Fibroblast of lung (primary cell): ENCODE measurements around the gene PPP2R2D. TPM values are rescaled to one million over a fixed set of nuclear protein-coding genes. Genes with fewer than 3 reads are reported as not detected.

ENCODE experiments used
- DNase-seq, 2 donors: peaks; one replicate each; pipeline versions ENCODE4 v3.0.0 to v3.0.0-alpha.2; 2010; ENCODE audit warnings: low read depth in 2 of 2
- H2AFZ ChIP-seq: 2 replicates; pipeline ENCODE4 v1.5.1; 2012; ENCODE audit warnings: low read length, control low read depth, inconsistent platforms
- H3K27ac ChIP-seq: 2 replicates; pipeline ENCODE4 v1.5.1; 2011; ENCODE audit warnings: low read length, control low read depth; ENCODE audit not compliant: insufficient read depth
- H3K27me3 ChIP-seq: 2 replicates; pipeline ENCODE4 v1.5.1; 2011; ENCODE audit warnings: mild to moderate bottlenecking, low read length; ENCODE audit not compliant: control insufficient read depth, insufficient read depth
- H3K36me3 ChIP-seq: 2 replicates; pipeline ENCODE4 v1.5.1; 2011; ENCODE audit warnings: low read length; ENCODE audit not compliant: control insufficient read depth, insufficient read depth
- H3K4me1 ChIP-seq: 2 replicates; pipeline ENCODE4 v1.5.1; 2011; ENCODE audit warnings: low read length; ENCODE audit not compliant: control insufficient read depth, insufficient read depth; ENCODE audit errors: extremely low read depth
- H3K4me2 ChIP-seq: 2 replicates; pipeline ENCODE4 v1.5.1; 2011; ENCODE audit warnings: low read length, control low read depth; ENCODE audit not compliant: insufficient read depth; ENCODE audit errors: extremely low read depth
- H3K4me3 ChIP-seq, 4 experiments: fragments of 200-600 bp in 1 of 4; sonication (generic) in 1 of 4; replicated peaks in 1 of 4; 2 replicates each; pipeline ENCODE4 v1.5.1; 2011 to 2016; ENCODE audit warnings: low read length in 4 of 4, low read depth in 3 of 4, mild to moderate bottlenecking in 3 of 4, control low read depth in 2 of 4, inconsistent platforms in 1 of 4, mixed read lengths in 1 of 4; ENCODE audit not compliant: insufficient read depth in 1 of 4; ENCODE audit errors: control extremely low read depth in 1 of 4
- H3K79me2 ChIP-seq: 2 replicates; pipeline ENCODE4 v1.5.1; 2012; ENCODE audit warnings: mild to moderate bottlenecking, low read length, inconsistent platforms; ENCODE audit not compliant: control insufficient read depth, insufficient read depth
- H3K9ac ChIP-seq: 2 replicates; pipeline ENCODE4 v1.5.1; 2011; ENCODE audit warnings: mild to moderate bottlenecking, low read length, control low read depth; ENCODE audit not compliant: insufficient read depth
- H3K9me3 ChIP-seq: 2 replicates; pipeline ENCODE4 v1.5.1; 2012; ENCODE audit warnings: low read depth, low read length; ENCODE audit not compliant: control insufficient read depth, insufficient read depth
- H4K20me1 ChIP-seq: 2 replicates; pipeline ENCODE4 v1.5.1; 2011; ENCODE audit warnings: low read length; ENCODE audit not compliant: control insufficient read depth, insufficient read depth; ENCODE audit errors: extremely low read depth
- EZH2 ChIP-seq: IDR thresholded peaks from 2 replicates; pipeline ENCODE4 v1.5.1; 2012; ENCODE audit warnings: low read length, control low read depth, mild to moderate bottlenecking; ENCODE audit errors: missing control alignments
- polyA plus RNA-seq, 2 donors: library from polyadenylated mRNA; depleted of rRNA in 1 of 2; stranded (reverse) in 1 of 2; unstranded in 1 of 2; fragments of >200 nt; gene quantifications; 2 replicates each; pipeline ENCODE4 v1.2.1, GENCODE V29; 2011 to 2012; ENCODE audit warnings: missing spikeins in 1 of 2
- total RNA-seq: library from RNA; depleted of rRNA; stranded (reverse); fragments of >200 nt; gene quantifications from 2 replicates; pipeline ENCODE4 v1.2.1, GENCODE V29; 2014
- TF ChIP-seq, protein P1 (sequence below), 2 donors: IDR thresholded peaks in 1 of 2; conservative IDR thresholded peaks in 1 of 2; 1 replicate in 1 of 2; 2 replicates in 1 of 2; pipeline ENCODE4 v1.5.1; 2011 to 2012; ENCODE audit warnings: low read length in 2 of 2, control low read depth in 1 of 2, inconsistent platforms in 1 of 2, low read depth in 1 of 2, mild to moderate bottlenecking in 1 of 2

PPP2R2D gene
- total and polyA plus RNA-seq, 2 donors (not counting 1 experiment from before 2014, with no cell fraction given): 23.3 to 25.4 TPM

GRCh38 chr10:131868436-131868835 is 32.4 kb upstream of the PPP2R2D start:
- H3K36me3 ChIP-seq: no peaks in the 10 kb centered on the region
- no peak for TF ChIP-seq EZH2
- TF ChIP-seq, protein P1, sequence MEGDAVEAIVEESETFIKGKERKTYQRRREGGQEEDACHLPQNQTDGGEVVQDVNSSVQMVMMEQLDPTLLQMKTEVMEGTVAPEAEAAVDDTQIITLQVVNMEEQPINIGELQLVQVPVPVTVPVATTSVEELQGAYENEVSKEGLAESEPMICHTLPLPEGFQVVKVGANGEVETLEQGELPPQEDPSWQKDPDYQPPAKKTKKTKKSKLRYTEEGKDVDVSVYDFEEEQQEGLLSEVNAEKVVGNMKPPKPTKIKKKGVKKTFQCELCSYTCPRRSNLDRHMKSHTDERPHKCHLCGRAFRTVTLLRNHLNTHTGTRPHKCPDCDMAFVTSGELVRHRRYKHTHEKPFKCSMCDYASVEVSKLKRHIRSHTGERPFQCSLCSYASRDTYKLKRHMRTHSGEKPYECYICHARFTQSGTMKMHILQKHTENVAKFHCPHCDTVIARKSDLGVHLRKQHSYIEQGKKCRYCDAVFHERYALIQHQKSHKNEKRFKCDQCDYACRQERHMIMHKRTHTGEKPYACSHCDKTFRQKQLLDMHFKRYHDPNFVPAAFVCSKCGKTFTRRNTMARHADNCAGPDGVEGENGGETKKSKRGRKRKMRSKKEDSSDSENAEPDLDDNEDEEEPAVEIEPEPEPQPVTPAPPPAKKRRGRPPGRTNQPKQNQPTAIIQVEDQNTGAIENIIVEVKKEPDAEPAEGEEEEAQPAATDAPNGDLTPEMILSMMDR (conservative IDR thresholded peaks at IDR 0.05 in 1 of 2, IDR thresholded peaks at IDR 0.05 in 1 of 2; ENCODE audit: low read depth in 1 of 2, low read length in 2 of 2): no peak
- H4K20me1 ChIP-seq: no peaks in the 10 kb centered on the region
- no peaks in the 10 kb centered on the region for H3K4me1 ChIP-seq
- no peaks in the 10 kb centered on the region for H3K79me2 ChIP-seq
- DNase-seq: no peak
- H3K27me3 ChIP-seq: no peaks in the 10 kb centered on the region
- H2AFZ ChIP-seq: no peak overlapping the region
- no peaks in the 10 kb centered on the region for H3K9me3 ChIP-seq
- no peak overlapping the region for H3K4me2 ChIP-seq
- no peak overlapping the region for H3K27ac ChIP-seq
- no peak overlapping the region for H3K4me3 ChIP-seq
- H3K9ac ChIP-seq: no peak overlapping the region

DNA sequence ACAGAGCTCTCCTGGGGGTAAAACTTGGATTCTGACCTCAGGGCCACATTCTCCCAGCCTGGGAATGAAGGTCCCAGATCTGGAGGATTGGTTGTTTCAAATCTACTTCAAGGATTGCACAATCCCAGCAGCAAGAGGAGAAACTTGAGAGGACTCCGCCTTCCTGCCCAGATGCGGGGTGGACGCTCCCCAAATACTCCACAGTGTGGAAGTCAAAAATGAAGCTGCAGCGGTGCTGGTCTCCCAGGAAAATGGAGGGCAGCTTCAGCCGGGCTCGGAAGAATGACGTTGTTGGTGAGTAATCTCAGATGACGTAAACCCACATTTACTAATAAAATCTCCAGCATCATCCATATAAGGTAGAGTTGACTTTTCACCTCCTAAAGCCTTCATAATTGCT is 31.5 kb upstream of the PPP2R2D start:
- H3K9ac ChIP-seq: no peak overlapping the region
- no peaks in the 10 kb centered on the region for H3K79me2 ChIP-seq
- no peaks in the 10 kb centered on the region for H3K4me1 ChIP-seq
- TF ChIP-seq, protein P1 (conservative IDR thresholded peaks at IDR 0.05 in 1 of 2, IDR thresholded peaks at IDR 0.05 in 1 of 2; ENCODE audit: low read depth in 1 of 2, low read length in 2 of 2): no peak
- no peak for TF ChIP-seq EZH2
- H3K36me3 ChIP-seq: no peaks in the 10 kb centered on the region
- no peak overlapping the region for H2AFZ ChIP-seq
- no peaks in the 10 kb centered on the region for H3K27me3 ChIP-seq
- H3K9me3 ChIP-seq: no peaks in the 10 kb centered on the region
- H3K27ac ChIP-seq: no peak overlapping the region
- H4K20me1 ChIP-seq: no peaks in the 10 kb centered on the region
- H3K4me2 ChIP-seq: no peak overlapping the region
- DNase-seq: no peak
- no peak overlapping the region for H3K4me3 ChIP-seq

DNA sequence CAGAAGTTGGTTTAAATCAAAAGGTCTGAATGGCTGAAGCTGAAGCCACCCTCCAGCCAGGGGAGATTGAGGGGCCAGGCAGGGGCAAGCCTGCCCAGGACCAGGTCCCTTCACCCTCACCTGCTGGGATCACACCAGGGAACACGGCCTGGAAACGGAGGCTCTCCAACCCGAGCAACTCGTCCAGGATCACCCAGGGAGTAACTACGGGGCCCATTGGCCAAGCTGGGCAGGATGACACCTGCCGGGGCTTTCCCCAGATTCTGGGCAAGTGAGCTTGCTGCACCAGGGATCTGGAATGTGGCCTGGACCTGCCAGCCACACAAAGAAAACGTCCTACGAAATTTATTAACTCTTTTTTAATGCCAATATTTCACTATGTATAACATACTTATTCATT is 30.4 kb upstream of the PPP2R2D start:
- no peaks in the 10 kb centered on the region for H3K27me3 ChIP-seq
- no peaks in the 10 kb centered on the region for H4K20me1 ChIP-seq
- no peak overlapping the region for H3K9ac ChIP-seq
- no peak overlapping the region for H3K27ac ChIP-seq
- TF ChIP-seq, protein P1 (conservative IDR thresholded peaks at IDR 0.05 in 1 of 2, IDR thresholded peaks at IDR 0.05 in 1 of 2; ENCODE audit: low read depth in 1 of 2, low read length in 2 of 2): no peak
- no peak for TF ChIP-seq EZH2
- no peaks in the 10 kb centered on the region for H3K9me3 ChIP-seq
- no peak overlapping the region for H3K4me3 ChIP-seq
- no peaks in the 10 kb centered on the region for H3K79me2 ChIP-seq
- H3K36me3 ChIP-seq: no peaks in the 10 kb centered on the region
- H3K4me2 ChIP-seq: no peak overlapping the region
- H2AFZ ChIP-seq: no peak overlapping the region
- H3K4me1 ChIP-seq: no peaks in the 10 kb centered on the region
- DNase-seq: no peak
